Uterus (tissue), 4 donors: ENCODE results near the gene DNAL1. TPM values are rescaled to one million over a fixed set of nuclear protein-coding genes. Genes with fewer than 3 reads are reported as not detected.
A peak's percentile ranks its signal among the peaks of the same experiment; 100 is the strongest.

ENCODE experiments used
- DNase-seq, 2 donors: peaks; one replicate each; pipeline ENCODE4 v3.0.0-alpha.2; 2019 to 2020
- H3K27ac ChIP-seq, 2 donors: fragments of 200-600 bp; sonication (generic); 1 replicate in 1 of 2; 2 replicates in 1 of 2; pipeline ENCODE4 v1.5.1; 2016 to 2018
- H3K27me3 ChIP-seq, 2 donors: fragments of 200-600 bp; sonication (generic); one replicate each; pipeline ENCODE4 v1.5.1; 2018 to 2019; ENCODE audit warnings: control low read depth in 1 of 2
- H3K36me3 ChIP-seq, 2 donors: fragments of 200-600 bp; sonication (generic); one replicate each; pipeline ENCODE4 v1.5.1; 2019; ENCODE audit warnings: control low read depth in 1 of 2
- H3K4me1 ChIP-seq, 2 donors: fragments of 200-600 bp; sonication (generic); one replicate each; pipeline ENCODE4 v1.5.1; 2018 to 2019; ENCODE audit warnings: control low read depth in 1 of 2
- H3K4me3 ChIP-seq, 2 donors: fragments of 200-600 bp; sonication (generic); 1 replicate in 1 of 2; 2 replicates in 1 of 2; pipeline ENCODE4 v1.5.1; 2018 to 2019; ENCODE audit warnings: mild to moderate bottlenecking in 1 of 2
- H3K9me3 ChIP-seq, 2 donors: fragments of 200-600 bp; sonication (generic); one replicate each; pipeline ENCODE4 v1.5.1; 2019; ENCODE audit warnings: control low read depth in 1 of 2
- CTCF ChIP-seq, 4 experiments: fragments of 200-600 bp in 2 of 4; fragments of 450-650 bp in 2 of 4; sonication (generic) in 2 of 4; IDR thresholded peaks; one replicate each; pipeline ENCODE4 v1.5.1; 2016 to 2019; ENCODE audit warnings: antibody characterized with exemption in 4 of 4, mild to moderate bottlenecking in 2 of 4, moderate library complexity in 1 of 4
- POLR2A ChIP-seq, 2 donors: fragments of 450-650 bp; IDR thresholded peaks; one replicate each; pipeline ENCODE4 v1.6.1; 2016; ENCODE audit warnings: antibody characterized with exemption in 2 of 2, mild to moderate bottlenecking in 1 of 2, moderate library complexity in 1 of 2
- intact Hi-C: fragments of 100-400 bp; cut with DNase I; formaldehyde crosslinking; loops from one replicate; pipeline ENCODE4 v1.15.1; 2023; ENCODE audit warnings: low total_unique reads
- total RNA-seq, 4 donors: library from RNA; depleted of rRNA in 3 of 4; stranded (reverse); fragments of >200 nt in 3 of 4; gene quantifications; one replicate each; pipeline versions ENCODE4 v1.1.0 to v1.2.4, GENCODE V29; 2014 to 2023
- donor health status: DM: yes; HTN: yes; CAD: no.

The DNAL1 gene
- total RNA-seq, 4 donors from 2014 or later: 2.0 to 29.7 (median 23.3) TPM

- Histone ChIP-seq H3K36me3 (no peaks in the 10 kb centered on the region), H3K4me1 (no peaks in the 10 kb centered on the region), H3K27ac (no peak overlapping the region), H3K9me3 (no peaks in the 10 kb centered on the region), H3K27me3 (no peaks in the 10 kb centered on the region), H3K4me3 (no peak overlapping the region)
- intact Hi-C loops: no loop called here
- TF ChIP-seq CTCF (IDR thresholded peaks at IDR 0.05) (no peak), POLR2A (IDR thresholded peaks at IDR 0.05) (no peak)
- no peak for DNase-seq
Measured at GRCh38 chr14:73610687-73611086, 34.1 kb upstream of the DNAL1 start.

- peak; percentile 65 to 70 for DNase-seq
- no peak for TF ChIP-seq CTCF (IDR thresholded peaks at IDR 0.05)
- peak in 1 of 2 donors; percentile 48 for TF ChIP-seq POLR2A (IDR thresholded peaks at IDR 0.05)
- H3K27me3 ChIP-seq: no peaks in the 10 kb centered on the region
- intact Hi-C loops: no loop called here
- H3K4me1 ChIP-seq: no peaks in the 10 kb centered on the region
- peak within 1 kb of the TSS; percentile 37 to 71 for H3K4me3 ChIP-seq
- no peaks in the 10 kb centered on the region for H3K36me3 ChIP-seq
- H3K27ac ChIP-seq: peak within 1 kb of the TSS; percentile 77 to 84
- H3K9me3 ChIP-seq: no peaks in the 10 kb centered on the region
Measured at GRCh38 chr14:73612339-73613045, 32.3 kb upstream of the DNAL1 start, which contains the start of gene ACOT6. Gene ACOT6, plus strand, starts transcription at chr14:73612517. Its CDS starts 55 bp downstream, at chr14:73612572.

GRCh38 chr14:73613046-73613383 is 31.8 kb upstream of the DNAL1 start:
- no peaks in the 10 kb centered on the region for H3K9me3 ChIP-seq
- H3K4me3 ChIP-seq: peak overlapping the region; percentile 37 to 71
- TF ChIP-seq CTCF (IDR thresholded peaks at IDR 0.05) (no peak), POLR2A (IDR thresholded peaks at IDR 0.05) (no peak)
- DNase-seq: no peak
- peak overlapping the region; percentile 77 to 84 for H3K27ac ChIP-seq
- H3K4me1 ChIP-seq: no peaks in the 10 kb centered on the region
- intact Hi-C loops: no loop called here
- H3K27me3 ChIP-seq: no peaks in the 10 kb centered on the region
- no peaks in the 10 kb centered on the region for H3K36me3 ChIP-seq

- no peak for TF ChIP-seq POLR2A (IDR thresholded peaks at IDR 0.05)
- TF ChIP-seq CTCF (IDR thresholded peaks at IDR 0.05): no peak
- peak overlapping the region in 1 of 2 donors; percentile 84 for H3K27ac ChIP-seq
- H3K4me3 ChIP-seq: peak overlapping the region in 1 of 2 donors; percentile 71
Measured at GRCh38 chr14:73613419-73613963, 31.3 kb upstream of the DNAL1 start.

GRCh38 chr14:73616831-73617230 is 28.0 kb upstream of the DNAL1 start:
- no peaks in the 10 kb centered on the region for H3K36me3 ChIP-seq
- no peak for DNase-seq
- no peak overlapping the region for H3K27ac ChIP-seq
- intact Hi-C loops: no loop called here
- no peaks in the 10 kb centered on the region for H3K4me1 ChIP-seq
- H3K9me3 ChIP-seq: no peaks in the 10 kb centered on the region
- TF ChIP-seq CTCF (IDR thresholded peaks at IDR 0.05) (no peak), POLR2A (IDR thresholded peaks at IDR 0.05) (no peak)
- H3K4me3 ChIP-seq: no peak overlapping the region
- no peaks in the 10 kb centered on the region for H3K27me3 ChIP-seq

More at GRCh38 chr14:73613419-73613963, 31.3 kb upstream of the DNAL1 start:
- H3K36me3 ChIP-seq: no peaks in the 10 kb centered on the region
- no peaks in the 10 kb centered on the region for H3K4me1 ChIP-seq
- H3K9me3 ChIP-seq: no peaks in the 10 kb centered on the region
- no peak for DNase-seq
- intact Hi-C loops: no loop called here
- H3K27me3 ChIP-seq: no peaks in the 10 kb centered on the region
